ENCODE results near the gene ARHGAP18.
"Not testable (repeated sequence)": the region's sequence is repeated elsewhere in the genome, so short reads cannot be mapped to it uniquely, and the experiment has no call there.

ARHGAP18 gene

GRCh38 chr6:129590408-129591022 lies 119.5 kb downstream of the ARHGAP18 start:
- TF ChIP-seq ZNF274 (IDR thresholded peaks at IDR 0.05; ENCODE audit: low read depth, low read length): no peak
- no peak overlapping the region for H3K4me3 ChIP-seq (ENCODE audit: low read length)

GRCh38 chr6:129586815-129587214 lies 123.2 kb downstream of the ARHGAP18 start:
- no peak overlapping the region for H3K4me3 ChIP-seq (ENCODE audit: low read length)
- TF ChIP-seq ZNF274 (IDR thresholded peaks at IDR 0.05; ENCODE audit: low read depth, low read length): no peak

- H3K4me3 ChIP-seq (ENCODE audit: low read length): no peak overlapping the region
- TF ChIP-seq ZNF274 (IDR thresholded peaks at IDR 0.05; ENCODE audit: low read depth, low read length): no peak
These were observed 126.1 kb downstream of the ARHGAP18 start for GRCh38 chr6:129583866-129584265.

GRCh38 chr6:129578315-129578714 lies 131.7 kb downstream of the ARHGAP18 start:
- H3K4me3 ChIP-seq (ENCODE audit: low read length): no peak overlapping the region
- TF ChIP-seq ZNF274 (IDR thresholded peaks at IDR 0.05; ENCODE audit: low read depth, low read length): no peak

- TF ChIP-seq ZNF274 (IDR thresholded peaks at IDR 0.05; ENCODE audit: low read depth, low read length): no peak
- H3K4me3 ChIP-seq (ENCODE audit: low read length): no peak overlapping the region
These were observed 132.3 kb downstream of the ARHGAP18 start for GRCh38 chr6:129577691-129578090.

- no peak for TF ChIP-seq ZNF274 (IDR thresholded peaks at IDR 0.05; ENCODE audit: low read depth, low read length)
- no peak overlapping the region for H3K4me3 ChIP-seq (ENCODE audit: low read length)
These were observed 133.5 kb downstream of the ARHGAP18 start for GRCh38 chr6:129576456-129576855.

- no peak overlapping the region for H3K4me3 ChIP-seq (ENCODE audit: low read length)
- no peak for TF ChIP-seq ZNF274 (IDR thresholded peaks at IDR 0.05; ENCODE audit: low read depth, low read length)
These were observed 134.4 kb downstream of the ARHGAP18 start for GRCh38 chr6:129575378-129576118.

- H3K4me3 ChIP-seq (ENCODE audit: low read length): not testable (repeated sequence)
These were observed 135.4 kb downstream of the ARHGAP18 start for GRCh38 chr6:129574605-129575004.

- not testable (repeated sequence) for H3K4me3 ChIP-seq (ENCODE audit: low read length)
These were observed 139.0 kb downstream of the ARHGAP18 start for GRCh38 chr6:129570929-129571328.

GRCh38 chr6:129568015-129568414 lies 142.0 kb downstream of the ARHGAP18 start:
- TF ChIP-seq ZNF274 (IDR thresholded peaks at IDR 0.05; ENCODE audit: low read depth, low read length): no peak
- H3K4me3 ChIP-seq (ENCODE audit: low read length): no peak overlapping the region

- H3K4me3 ChIP-seq (ENCODE audit: low read length): no peak overlapping the region
- TF ChIP-seq ZNF274 (IDR thresholded peaks at IDR 0.05; ENCODE audit: low read depth, low read length): no peak
These were observed 142.6 kb downstream of the ARHGAP18 start for GRCh38 chr6:129567374-129567773.

GRCh38 chr6:129565811-129566210 lies 144.2 kb downstream of the ARHGAP18 start:
- TF ChIP-seq ZNF274 (IDR thresholded peaks at IDR 0.05; ENCODE audit: low read depth, low read length): no peak
- no peak overlapping the region for H3K4me3 ChIP-seq (ENCODE audit: low read length)

GRCh38 chr6:129565366-129565765 lies 144.6 kb downstream of the ARHGAP18 start:
- TF ChIP-seq ZNF274 (IDR thresholded peaks at IDR 0.05; ENCODE audit: low read depth, low read length): no peak
- H3K4me3 ChIP-seq (ENCODE audit: low read length): no peak overlapping the region

GRCh38 chr6:129558248-129558647 lies 151.7 kb downstream of the ARHGAP18 start:
- H3K4me3 ChIP-seq (ENCODE audit: low read length): no peak overlapping the region
- TF ChIP-seq ZNF274 (IDR thresholded peaks at IDR 0.05; ENCODE audit: low read depth, low read length): no peak

GRCh38 chr6:129555206-129555832 lies 154.7 kb downstream of the ARHGAP18 start:
- no peak for TF ChIP-seq ZNF274 (IDR thresholded peaks at IDR 0.05; ENCODE audit: low read depth, low read length)
- H3K4me3 ChIP-seq (ENCODE audit: low read length): no peak overlapping the region
